GM23338 (cell line): ENCODE results near the gene SLU7. TPM values are rescaled to one million over a fixed set of nuclear protein-coding genes. Genes with fewer than 3 reads are reported as not detected.

Source experiments
- ATAC-seq: fragments of 200-7000 bp; cut with Tn5 transposase; 3 replicates; pipeline ENCODE4 v1.9.1; 2020
- DNase-seq: peaks from one replicate; pipeline ENCODE4 v3.0.0-alpha.2; 2015; ENCODE audit warnings: low spot score
- H2AFZ ChIP-seq: fragments of 200-600 bp; sonication (generic); 2 replicates; pipeline ENCODE4 v1.8.0; 2016; ENCODE audit warnings: antibody characterized with exemption, mild to moderate bottlenecking, moderate library complexity
- H3F3A ChIP-seq: fragments of 200-600 bp; sonication (generic); replicated peaks from 2 replicates; pipeline ENCODE4 v1.8.0; 2017; ENCODE audit warnings: antibody characterized with exemption, mixed run types, low read depth
- H3K27ac ChIP-seq: fragments of 200-600 bp; sonication (generic); 2 replicates; pipeline ENCODE4 v1.6.1; 2016; ENCODE audit warnings: low read depth
- H3K27me3 ChIP-seq: fragments of 200-600 bp; sonication (generic); 2 replicates; pipeline ENCODE4 v1.8.0; 2016; ENCODE audit warnings: mild to moderate bottlenecking, mixed run types, moderate library complexity; ENCODE audit not compliant: insufficient read depth
- H3K36me3 ChIP-seq: fragments of 200-600 bp; sonication (generic); 2 replicates; pipeline ENCODE4 v1.8.0; 2016; ENCODE audit warnings: mild to moderate bottlenecking; ENCODE audit not compliant: insufficient read depth
- H3K4me1 ChIP-seq: fragments of 200-600 bp; sonication (generic); 2 replicates; pipeline ENCODE4 v1.8.0; 2016; ENCODE audit warnings: mild to moderate bottlenecking, moderate library complexity; ENCODE audit not compliant: insufficient read depth
- H3K4me2 ChIP-seq: fragments of 200-600 bp; sonication (generic); 2 replicates; pipeline ENCODE4 v1.7.1; 2017; ENCODE audit warnings: mixed run types
- H3K4me3 ChIP-seq: fragments of 200-600 bp; sonication (generic); 2 replicates; pipeline ENCODE4 v1.6.1; 2016; ENCODE audit warnings: mixed run types
- H3K79me2 ChIP-seq: fragments of 200-600 bp; sonication (generic); replicated peaks from 2 replicates; pipeline ENCODE4 v1.8.0; 2017; ENCODE audit warnings: mild to moderate bottlenecking; ENCODE audit not compliant: insufficient read depth
- H3K9me2 ChIP-seq: fragments of 200-600 bp; sonication (generic); 2 replicates; pipeline ENCODE4 v1.8.0; 2017; ENCODE audit not compliant: insufficient read depth
- H4K20me1 ChIP-seq: fragments of 200-600 bp; sonication (generic); replicated peaks from 2 replicates; pipeline ENCODE4 v1.8.0; 2017; ENCODE audit warnings: mild to moderate bottlenecking; ENCODE audit not compliant: insufficient read depth
- H3K27ac Mint-ChIP-seq: 2 replicates; pipeline ENCODE4 v1.8.0; 2020; ENCODE audit warnings: inconsistent platforms, mild to moderate bottlenecking, moderate library complexity, mixed read lengths
- H3K27me3 Mint-ChIP-seq: 3 replicates; pipeline ENCODE4 v1.8.0; 2022; ENCODE audit warnings: low read depth, mild to moderate bottlenecking, moderate library complexity, mixed read lengths, inconsistent platforms; ENCODE audit not compliant: insufficient read depth, poor library complexity
- H3K36me3 Mint-ChIP-seq: 3 replicates; pipeline ENCODE4 v1.8.0; 2021; ENCODE audit warnings: low read depth, mild to moderate bottlenecking, inconsistent platforms, moderate library complexity, mixed read lengths
- H3K4me1 Mint-ChIP-seq: 3 replicates; pipeline ENCODE4 v1.8.0; 2020; ENCODE audit warnings: mild to moderate bottlenecking, inconsistent platforms, mixed read lengths
- H3K4me3 Mint-ChIP-seq: 3 replicates; pipeline ENCODE4 v1.8.0; 2021; ENCODE audit warnings: moderate library complexity, mild to moderate bottlenecking, inconsistent platforms, mixed read lengths
- H3K9me3 Mint-ChIP-seq: 3 replicates; pipeline ENCODE4 v1.8.0; 2020; ENCODE audit warnings: moderate library complexity, mild to moderate bottlenecking, inconsistent platforms, mixed read lengths
- CREB1 ChIP-seq: fragments of 250-450 bp; sonication (Bioruptor Pico); IDR thresholded peaks from 2 replicates; pipeline ENCODE4 v1.5.0; 2020; ENCODE audit warnings: low read depth, mild to moderate bottlenecking, moderate library complexity
- CTCF ChIP-seq, 2 experiments: fragments of 200-600 bp in 1 of 2; sonication (generic) in 1 of 2; conservative IDR thresholded peaks; 2 replicates each; pipeline versions ENCODE4 v1.5.1 to v1.6.1; 2016 to 2017; ENCODE audit warnings: antibody characterized with exemption in 2 of 2, low read depth in 2 of 2, mild to moderate bottlenecking in 2 of 2, moderate library complexity in 1 of 2
- ETS1 ChIP-seq: IDR thresholded peaks from 2 replicates; pipeline ENCODE4 v1.6.1; 2016; ENCODE audit warnings: antibody characterized with exemption
- JUNB ChIP-seq: IDR thresholded peaks from one replicate; pipeline ENCODE4 v1.6.1; 2016; ENCODE audit warnings: antibody characterized with exemption; ENCODE audit not compliant: unreplicated experiment
- NANOG ChIP-seq: IDR thresholded peaks from 2 replicates; pipeline ENCODE4 v1.6.1; 2016; ENCODE audit warnings: antibody characterized with exemption, borderline replicate concordance
- POLR2AphosphoS5 ChIP-seq: IDR thresholded peaks from 2 replicates; pipeline ENCODE4 v1.6.1; 2016; ENCODE audit warnings: antibody characterized with exemption, low read depth
- REST ChIP-seq: IDR thresholded peaks from one replicate; pipeline ENCODE4 v1.6.1; 2018; ENCODE audit warnings: antibody characterized with exemption; ENCODE audit not compliant: unreplicated experiment
- ZNF331 ChIP-seq: fragments of 250-450 bp; sonication (Bioruptor Pico); IDR thresholded peaks from 2 replicates; pipeline ENCODE4 v1.5.0; 2020; ENCODE audit warnings: low read depth, mild to moderate bottlenecking, moderate library complexity
- long read RNA-seq: library from polyadenylated mRNA; unstranded; transcript quantifications from one replicate; pipeline ENCODE4 v2.0.0, GENCODE V29; 2020; ENCODE audit not compliant: unreplicated experiment
- polyA plus RNA-seq: library from polyadenylated mRNA; unstranded; fragments of >200 nt; fragmentation: Nextera tagmentation; extraction: Ambion mirVana; gene quantifications from 2 replicates; pipeline ENCODE4 v1.2.1, GENCODE V29; 2016
- total RNA-seq: library from RNA; depleted of rRNA; stranded (reverse); fragments of >200 nt; shearing (Covaris generic); gene quantifications from 2 replicates; pipeline ENCODE4 v1.2.3, GENCODE V29; 2014; rRNA removed

The SLU7 gene
- total RNA-seq (27.0 and 33.2 TPM in 2 replicates), polyA plus RNA-seq (31.1 and 47.5 TPM in 2 replicates)
- long read RNA-seq, partial matches to known transcripts, result 14 of 19 reads
- long read RNA-seq, other reads (novel, unspliced or antisense), result 5 of 19 reads

- H3K4me3 Mint-ChIP-seq, result peak within 1 kb of the TSS; percentile 97
- peaks cover 17% of the 10 kb centered on the region for H3K36me3 Mint-ChIP-seq
- peaks cover 51% of the 10 kb centered on the region for H3K79me2 ChIP-seq
These were observed at the start of gene SLU7 for GRCh38 chr5:160418561-160419457. SLU7 (minus strand) TSS chr5:160419081; CDS start chr5:160415294, 3,787 bp downstream.

GRCh38 chr5:160468363-160468975 lies 49.6 kb upstream of the SLU7 start:
- Histone ChIP-seq H4K20me1 (no peaks in the 10 kb centered on the region), H3K4me3 (0 out of 2 replicates have a peak overlapping the region, but pooled peaks have one; percentile 16), H3K36me3 (no peaks in the 10 kb centered on the region), H3K27ac (no peak overlapping the region), H3K4me2 (peak overlapping the region; percentile 54; the same call in 1 of the 2 replicates), H3K27me3 (no peaks in the 10 kb centered on the region), H2AFZ (peak overlapping the region; percentile 94), H3K4me1 (peaks cover 16% of the 10 kb centered on the region), H3K79me2 (no peaks in the 10 kb centered on the region), H3F3A (no peaks in the 10 kb centered on the region), H3K9me2 (0 out of 2 replicates have a peak, but pooled peaks cover 5% of the 10 kb centered on the region)
- no peaks in the 10 kb centered on the region for H3K36me3 Mint-ChIP-seq
- H3K4me1 Mint-ChIP-seq, result peaks cover 17% of the 10 kb centered on the region; the same call in 2 of the 3 replicates
- ATAC-seq, result no peak
- no peak for DNase-seq
- H3K9me3 Mint-ChIP-seq, result no peaks in the 10 kb centered on the region
- no peak overlapping the region for H3K4me3 Mint-ChIP-seq
- H3K27ac Mint-ChIP-seq, result no peak overlapping the region
- H3K27me3 Mint-ChIP-seq, result no peaks in the 10 kb centered on the region
- TF ChIP-seq ETS1 (no peak), REST (no peak), CTCF (conservative IDR thresholded peaks at IDR 0.05; ENCODE audit: low read depth in 2 of 2) (no peak), CREB1 (CRISPR knock-in tag) (no peak), JUNB (no peak), ZNF331 (CRISPR knock-in tag) (no peak), POLR2AphosphoS5 (no peak), NANOG (no peak)

More at GRCh38 chr5:160418561-160419457, at the start of gene SLU7:
- H3K4me2 ChIP-seq, result peak within 1 kb of the TSS; percentile 88
- DNase-seq, result peak; percentile 97
- ATAC-seq, result peak; percentile 77
- no peaks in the 10 kb centered on the region for H4K20me1 ChIP-seq
- TF ChIP-seq POLR2AphosphoS5 (peak; percentile 62), CREB1 (CRISPR knock-in tag) (no peak), ETS1 (peak; percentile 71; the same call in 1 of the 2 replicates)
- peaks cover 9% of the 10 kb centered on the region; the same call in 1 of the 2 replicates for H3K36me3 ChIP-seq
- Mint-ChIP-seq H3K9me3 (no peaks in the 10 kb centered on the region), H3K27me3 (peaks cover 4% of the 10 kb centered on the region), H3K4me1 (peaks cover 36% of the 10 kb centered on the region), H3K27ac (peak within 1 kb of the TSS; percentile 95)
- no peaks in the 10 kb centered on the region for H3F3A ChIP-seq
- no peaks in the 10 kb centered on the region for H3K9me2 ChIP-seq
- peak within 1 kb of the TSS; percentile 93 for H3K27ac ChIP-seq
- peaks cover 21% of the 10 kb centered on the region; the same call in 1 of the 2 replicates for H3K4me1 ChIP-seq
- H2AFZ ChIP-seq, result peak within 1 kb of the TSS; percentile 74; the same call in 1 of the 2 replicates
- peak within 1 kb of the TSS; percentile 57 for H3K4me3 ChIP-seq
- H3K27me3 ChIP-seq, result no peaks in the 10 kb centered on the region
